SK-N-SH treated with all-trans-retinoic acid at 6 μM for 48 hours (cell line): ENCODE results near the gene CHSY1.

Experiments used
- ATAC-seq: fragments of 200-7000 bp; cut with Tn5 transposase; 3 replicates; pipeline ENCODE4 v1.9.1; 2020; ENCODE audit warnings: mild to moderate bottlenecking, moderate library complexity
- ARNTL ChIP-seq: fragments of 450-650 bp; formaldehyde crosslinking; IDR thresholded peaks from 2 replicates; pipeline ENCODE4 v1.5.0; 2020; ENCODE audit warnings: low read depth, mild to moderate bottlenecking, moderate library complexity, borderline replicate concordance
- BACH2 ChIP-seq: fragments of 250-450 bp; sonication (Bioruptor Pico); IDR thresholded peaks from 2 replicates; pipeline ENCODE4 v1.9.0; 2021; ENCODE audit warnings: mild to moderate bottlenecking, borderline replicate concordance
- CREB5 ChIP-seq: fragments of 250-450 bp; sonication (Bioruptor Pico); IDR thresholded peaks from 2 replicates; pipeline ENCODE4 v1.5.1; 2020; ENCODE audit warnings: low read depth, mild to moderate bottlenecking, moderate library complexity
- CSDC2 ChIP-seq: fragments of 250-450 bp; sonication (Bioruptor Pico); IDR thresholded peaks from 2 replicates; pipeline ENCODE4 v1.5.0; 2020; ENCODE audit warnings: mild to moderate bottlenecking, moderate library complexity
- CSRNP3 ChIP-seq: fragments of 250-450 bp; sonication (Bioruptor Pico); IDR thresholded peaks from 2 replicates; pipeline ENCODE4 v1.5.1; 2021; ENCODE audit warnings: mild to moderate bottlenecking, moderate library complexity
- ESRRG ChIP-seq: fragments of 250-450 bp; sonication (Bioruptor Pico); IDR thresholded peaks from 2 replicates; pipeline ENCODE4 v1.6.1; 2021; ENCODE audit warnings: mild to moderate bottlenecking
- GLIS3 ChIP-seq: fragments of 250-450 bp; sonication (Bioruptor Pico); IDR thresholded peaks from 2 replicates; pipeline ENCODE4 v1.5.0; 2020; ENCODE audit warnings: mild to moderate bottlenecking, moderate library complexity
- ISL1 ChIP-seq: fragments of 250-450 bp; sonication (Bioruptor Pico); IDR thresholded peaks from 2 replicates; pipeline ENCODE4 v2.1.2; 2022; ENCODE audit warnings: mild to moderate bottlenecking, moderate library complexity
- OSR1 ChIP-seq: fragments of 250-450 bp; sonication (Bioruptor Pico); IDR thresholded peaks from 2 replicates; pipeline ENCODE4 v1.8.0; 2022; ENCODE audit warnings: moderate library complexity, mild to moderate bottlenecking, inconsistent platforms
- PATZ1 ChIP-seq: fragments of 250-450 bp; sonication (Bioruptor Pico); IDR thresholded peaks from 2 replicates; pipeline ENCODE4 v1.8.0; 2020; ENCODE audit warnings: mild to moderate bottlenecking, moderate library complexity, borderline replicate concordance
- POU6F1 ChIP-seq: fragments of 250-450 bp; sonication (Bioruptor Pico); IDR thresholded peaks from 2 replicates; pipeline ENCODE4 v1.8.0; 2021; ENCODE audit warnings: low read depth, mild to moderate bottlenecking, moderate library complexity, borderline replicate concordance
- TOX ChIP-seq: fragments of 250-450 bp; sonication (Bioruptor Pico); IDR thresholded peaks from 2 replicates; pipeline ENCODE4 v1.8.0; 2021; ENCODE audit warnings: mild to moderate bottlenecking, moderate library complexity, borderline replicate concordance
- TSHZ2 ChIP-seq: fragments of 250-450 bp; sonication (Bioruptor Pico); IDR thresholded peaks from 2 replicates; pipeline ENCODE4 v1.5.0; 2020; ENCODE audit warnings: mild to moderate bottlenecking, moderate library complexity
- ZC3H10 ChIP-seq: fragments of 250-450 bp; sonication (Bioruptor Pico); IDR thresholded peaks from 2 replicates; pipeline ENCODE4 v1.5.1; 2021; ENCODE audit warnings: mild to moderate bottlenecking, moderate library complexity
- ZFP30 ChIP-seq: fragments of 450-650 bp; formaldehyde crosslinking; IDR thresholded peaks from 2 replicates; pipeline ENCODE4 v1.5.0; 2022; ENCODE audit warnings: mild to moderate bottlenecking, moderate library complexity
- ZNF565 ChIP-seq: fragments of 450-650 bp; formaldehyde crosslinking; conservative IDR thresholded peaks from 2 replicates; pipeline ENCODE4 v1.5.0; 2020; ENCODE audit warnings: low read depth, mild to moderate bottlenecking, moderate library complexity
- ZNF70 ChIP-seq: fragments of 450-650 bp; formaldehyde crosslinking; IDR thresholded peaks from 2 replicates; pipeline ENCODE4 v1.5.0; 2020; ENCODE audit warnings: mild to moderate bottlenecking, moderate library complexity

Gene CHSY1

GRCh38 chr15:101194546-101195125 is 57.2 kb downstream of the CHSY1 start (continued):
- no peak for TF ChIP-seq TSHZ2 (CRISPR knock-in tag)

- no peak for TF ChIP-seq GLIS3 (CRISPR knock-in tag)
- no peak for TF ChIP-seq PATZ1 (CRISPR knock-in tag)
- no peak for TF ChIP-seq POU6F1 (CRISPR knock-in tag)
- TF ChIP-seq CSRNP3 (CRISPR knock-in tag): no peak
- no peak for TF ChIP-seq TOX (CRISPR knock-in tag)
- TF ChIP-seq ARNTL (CRISPR knock-in tag): no peak
- no peak for TF ChIP-seq CSDC2 (CRISPR knock-in tag)
- no peak for TF ChIP-seq ISL1 (CRISPR knock-in tag)
- no peak for TF ChIP-seq OSR1 (CRISPR knock-in tag)
- no peak for TF ChIP-seq TSHZ2 (CRISPR knock-in tag)
- ATAC-seq: no peak
These were observed 57.9 kb downstream of the CHSY1 start for GRCh38 chr15:101193806-101194545.

GRCh38 chr15:101193120-101193644 is 58.7 kb downstream of the CHSY1 start:
- ATAC-seq: no peak
- TF ChIP-seq ARNTL (CRISPR knock-in tag) (no peak), ZNF70 (CRISPR knock-in tag) (no peak), TSHZ2 (CRISPR knock-in tag) (no peak), ZC3H10 (CRISPR knock-in tag) (no peak), TOX (CRISPR knock-in tag) (no peak), ZFP30 (CRISPR knock-in tag) (no peak), GLIS3 (CRISPR knock-in tag) (no peak), BACH2 (CRISPR knock-in tag) (no peak), ZNF565 (no peak), ESRRG (CRISPR knock-in tag) (no peak), PATZ1 (CRISPR knock-in tag) (no peak), CREB5 (CRISPR knock-in tag) (no peak), OSR1 (CRISPR knock-in tag) (no peak)
